Bronchial epithelial cell (primary cell): ENCODE measurements around the gene ADIPOR2. TPM values are rescaled to one million over a fixed set of nuclear protein-coding genes. Genes with fewer than 3 reads are reported as not detected.
"Not testable (repeated sequence)": the region's sequence is repeated elsewhere in the genome, so short reads cannot be mapped to it uniquely, and the experiment has no call there.

Experiments used
- DNase-seq: peaks from one replicate; pipeline ENCODE4 v3.0.0-alpha.2; 2010; ENCODE audit warnings: low read depth
- FAIRE-seq: peaks from 2 replicates; lab custom pipeline; 2011; peaks lifted over from hg19 to GRCh38; lab: Jason Lieb, UNC
- H3K27me3 ChIP-seq: 2 replicates; pipeline ENCODE4 v1.5.1; 2011; ENCODE audit warnings: low read length; ENCODE audit not compliant: control insufficient read depth, insufficient read depth
- H3K36me3 ChIP-seq: 2 replicates; pipeline ENCODE4 v1.5.1; 2011; ENCODE audit warnings: low read length; ENCODE audit not compliant: control insufficient read depth, insufficient read depth
- H3K4me3 ChIP-seq: 2 replicates; pipeline ENCODE4 v1.5.1; 2011; ENCODE audit warnings: mild to moderate bottlenecking, low read depth, low read length, control low read depth
- total RNA-seq: library from RNA; depleted of rRNA; stranded (reverse); fragments of >200 nt; gene quantifications from 2 replicates; pipeline ENCODE4 v1.2.1, GENCODE V29; 2014
- TF ChIP-seq, protein P1 (sequence below): IDR thresholded peaks from 2 replicates; pipeline ENCODE4 v1.5.1; 2011; ENCODE audit warnings: mild to moderate bottlenecking, moderate library complexity, low read length, control low read depth, inconsistent platforms; ENCODE audit not compliant: insufficient read depth, severe bottlenecking

ADIPOR2 gene
- total RNA-seq, 1 donor from 2014 or later, result 41.6 TPM

GRCh38 chr12:1681493-1681807, 9.4 kb upstream of the ADIPOR2 start:
- FAIRE-seq (no peak), DNase-seq (no peak)
- H3K27me3 ChIP-seq, result no peaks in the 10 kb centered on the region
- no peaks in the 10 kb centered on the region for H3K36me3 ChIP-seq
- TF ChIP-seq, protein P1, sequence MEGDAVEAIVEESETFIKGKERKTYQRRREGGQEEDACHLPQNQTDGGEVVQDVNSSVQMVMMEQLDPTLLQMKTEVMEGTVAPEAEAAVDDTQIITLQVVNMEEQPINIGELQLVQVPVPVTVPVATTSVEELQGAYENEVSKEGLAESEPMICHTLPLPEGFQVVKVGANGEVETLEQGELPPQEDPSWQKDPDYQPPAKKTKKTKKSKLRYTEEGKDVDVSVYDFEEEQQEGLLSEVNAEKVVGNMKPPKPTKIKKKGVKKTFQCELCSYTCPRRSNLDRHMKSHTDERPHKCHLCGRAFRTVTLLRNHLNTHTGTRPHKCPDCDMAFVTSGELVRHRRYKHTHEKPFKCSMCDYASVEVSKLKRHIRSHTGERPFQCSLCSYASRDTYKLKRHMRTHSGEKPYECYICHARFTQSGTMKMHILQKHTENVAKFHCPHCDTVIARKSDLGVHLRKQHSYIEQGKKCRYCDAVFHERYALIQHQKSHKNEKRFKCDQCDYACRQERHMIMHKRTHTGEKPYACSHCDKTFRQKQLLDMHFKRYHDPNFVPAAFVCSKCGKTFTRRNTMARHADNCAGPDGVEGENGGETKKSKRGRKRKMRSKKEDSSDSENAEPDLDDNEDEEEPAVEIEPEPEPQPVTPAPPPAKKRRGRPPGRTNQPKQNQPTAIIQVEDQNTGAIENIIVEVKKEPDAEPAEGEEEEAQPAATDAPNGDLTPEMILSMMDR, result no peak
- H3K4me3 ChIP-seq, result no peak overlapping the region

- DNase-seq, result peak; percentile 23
- FAIRE-seq, result no peak
Measured at GRCh38 chr12:1688086-1688710, 2.7 kb upstream of the ADIPOR2 start.

DNA sequence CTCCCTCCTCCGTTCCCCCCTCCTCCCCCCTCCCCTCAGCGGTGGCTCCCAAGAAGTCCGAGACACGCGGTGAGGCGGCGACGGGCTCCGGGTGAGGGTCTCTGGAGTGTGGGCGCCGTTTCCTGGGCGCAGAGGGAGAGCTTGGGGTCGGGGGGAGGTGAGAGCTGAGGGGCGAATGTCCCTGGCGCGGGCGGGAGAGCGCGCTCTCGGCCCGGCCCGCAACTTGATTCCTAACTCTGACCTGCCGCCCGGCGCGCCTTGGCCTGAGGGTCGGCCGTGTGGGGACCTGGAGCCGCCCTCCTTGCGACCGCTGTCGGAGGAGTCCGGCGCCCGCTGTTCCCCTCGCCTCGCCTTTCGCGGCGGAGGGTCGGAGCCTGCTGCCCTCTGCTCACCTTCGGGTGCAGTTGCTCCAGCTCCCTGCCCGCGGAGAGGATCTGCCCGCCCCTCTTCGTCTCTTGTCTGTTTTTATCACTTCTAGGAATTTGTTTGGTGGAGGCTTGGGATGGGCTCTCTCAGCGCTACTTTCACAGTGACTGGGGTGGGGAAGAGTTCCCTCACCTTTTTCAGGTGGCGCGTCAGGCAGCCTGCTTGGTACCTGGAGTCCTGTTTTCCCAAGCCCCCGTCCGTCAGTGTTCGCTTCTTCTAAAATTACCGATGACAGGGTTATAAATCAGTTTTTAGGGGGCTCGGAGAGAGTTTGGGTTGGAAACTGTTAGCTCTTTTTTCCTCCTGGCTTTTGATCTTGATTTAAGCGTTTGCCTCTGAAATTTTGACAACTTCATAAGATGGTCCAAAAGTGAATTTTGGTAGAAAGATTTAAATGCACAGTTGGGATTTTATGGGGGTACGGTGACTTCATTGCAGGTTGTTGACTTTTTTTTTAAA, 495 bp downstream of the ADIPOR2 start:
- Histone ChIP-seq H3K4me3 (peak overlapping the region; percentile 98), H3K27me3 (no peaks in the 10 kb centered on the region), H3K36me3 (no peaks in the 10 kb centered on the region)
- TF ChIP-seq, protein P1, result no peak
- FAIRE-seq, result no peak
- peak; percentile 36 for DNase-seq

More at GRCh38 chr12:1688086-1688710, 2.7 kb upstream of the ADIPOR2 start:
- no peak overlapping the region for H3K4me3 ChIP-seq
- no peaks in the 10 kb centered on the region for H3K36me3 ChIP-seq
- H3K27me3 ChIP-seq, result no peaks in the 10 kb centered on the region
- TF ChIP-seq, protein P1, result no peak

DNA sequence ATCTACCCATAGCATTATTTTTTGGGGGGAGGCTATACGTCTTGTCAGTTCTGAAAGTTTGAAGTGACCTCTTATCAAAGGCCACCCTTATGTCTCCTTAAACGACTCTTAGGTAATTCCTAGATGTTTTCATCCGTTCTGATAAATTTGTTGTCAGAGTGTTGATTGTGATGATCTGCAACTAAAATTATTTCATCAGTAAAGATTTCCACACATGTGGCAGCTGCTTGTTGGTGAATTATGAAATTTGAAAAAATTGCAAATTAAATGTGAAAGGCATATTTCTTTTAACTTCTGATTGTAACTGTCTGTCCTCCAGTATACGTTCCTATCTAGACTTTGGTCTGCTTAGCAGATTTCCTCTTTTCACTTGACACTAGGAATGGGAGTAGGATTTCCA, 1.4 kb downstream of the ADIPOR2 start:
- Histone ChIP-seq H3K36me3 (no peaks in the 10 kb centered on the region), H3K4me3 (peak overlapping the region; percentile 98), H3K27me3 (no peaks in the 10 kb centered on the region)
- FAIRE-seq, result no peak
- TF ChIP-seq, protein P1, result no peak
- no peak for DNase-seq

GRCh38 chr12:1692895-1693610, 2.2 kb downstream of the ADIPOR2 start:
- Histone ChIP-seq H3K27me3 (no peaks in the 10 kb centered on the region), H3K36me3 (no peaks in the 10 kb centered on the region), H3K4me3 (no peak overlapping the region)
- DNase-seq, result no peak
- TF ChIP-seq, protein P1, result no peak
- FAIRE-seq, result no peak

- H3K4me3 ChIP-seq, FAIRE-seq, DNase-seq, H3K27me3 ChIP-seq, H3K36me3 ChIP-seq: not testable (repeated sequence)
Measured at GRCh38 chr12:1695097-1695496, 4.2 kb downstream of the ADIPOR2 start.
